Measurements from ENCODE around the gene NEK1.

Gene NEK1

DNA sequence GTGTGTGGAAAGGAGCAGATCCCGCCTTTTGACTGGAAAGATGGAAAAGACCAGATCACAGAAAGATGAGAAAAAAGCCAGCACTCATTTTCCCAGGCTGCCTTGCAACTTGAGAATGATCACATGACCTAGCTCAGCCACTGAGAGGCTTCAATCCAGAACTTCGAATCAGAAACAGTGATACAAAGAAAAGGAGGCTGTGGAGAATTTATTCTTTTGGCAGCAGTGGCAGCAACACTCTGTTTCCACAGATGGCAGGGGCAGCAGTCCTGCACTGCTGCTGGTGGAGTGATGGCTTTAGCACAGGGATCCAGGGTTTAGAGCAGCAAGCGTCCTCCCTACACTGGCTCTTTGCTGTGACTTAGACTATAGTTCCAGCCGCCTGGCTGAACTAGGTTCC, 263.8 kb downstream of the NEK1 start:
- H3K23ac ChIP-seq (ENCODE audit: low read length), result no peak overlapping the region
- no peaks in the 10 kb centered on the region for H3K4me1 ChIP-seq (ENCODE audit: control insufficient read depth, low read depth, low read length)
- no peak overlapping the region for H3K27ac ChIP-seq (ENCODE audit: low read depth, low read length)
- no CpG with 5 or more reads among the region's 4 CpGs for WGBS (ENCODE audit: extremely low coverage, insufficient coverage, low lambda C conversion rate)
- no peak overlapping the region for H3K18ac ChIP-seq (ENCODE audit: low read length)
- H3K56ac ChIP-seq (ENCODE audit: low read length), result no peak overlapping the region
- no peak overlapping the region for H2BK120ac ChIP-seq (ENCODE audit: low read depth, low read length)
- no peak for DNase-seq
- H4K8ac ChIP-seq (ENCODE audit: low read depth, low read length), result no peak overlapping the region
- no peak overlapping the region for H2AK5ac ChIP-seq (ENCODE audit: low read length)
- H4K5ac ChIP-seq (ENCODE audit: low read length), result no peak overlapping the region
- no peak overlapping the region for H3K4me3 ChIP-seq (ENCODE audit: low read length)
- no peak overlapping the region for H2BK5ac ChIP-seq (ENCODE audit: low read length)
- H3K4ac ChIP-seq (ENCODE audit: low read depth, low read length), result no peak overlapping the region
- H3K79me1 ChIP-seq (ENCODE audit: low read length), result no peaks in the 10 kb centered on the region
- H3K79me2 ChIP-seq (ENCODE audit: control insufficient read depth, insufficient read depth, low read length), result no peaks in the 10 kb centered on the region
- H3K4me2 ChIP-seq (ENCODE audit: low read length), result no peak overlapping the region
- no peak overlapping the region for H3K9ac ChIP-seq (ENCODE audit: low read length)
- no peaks in the 10 kb centered on the region for H3K36me3 ChIP-seq (ENCODE audit: control insufficient read depth, insufficient read depth, low read length)
- no peaks in the 10 kb centered on the region for H3K27me3 ChIP-seq (ENCODE audit: insufficient read depth, low read length, poor library complexity)
- H2BK15ac ChIP-seq (replicated peaks; ENCODE audit: low read depth), result no peak overlapping the region

DNA sequence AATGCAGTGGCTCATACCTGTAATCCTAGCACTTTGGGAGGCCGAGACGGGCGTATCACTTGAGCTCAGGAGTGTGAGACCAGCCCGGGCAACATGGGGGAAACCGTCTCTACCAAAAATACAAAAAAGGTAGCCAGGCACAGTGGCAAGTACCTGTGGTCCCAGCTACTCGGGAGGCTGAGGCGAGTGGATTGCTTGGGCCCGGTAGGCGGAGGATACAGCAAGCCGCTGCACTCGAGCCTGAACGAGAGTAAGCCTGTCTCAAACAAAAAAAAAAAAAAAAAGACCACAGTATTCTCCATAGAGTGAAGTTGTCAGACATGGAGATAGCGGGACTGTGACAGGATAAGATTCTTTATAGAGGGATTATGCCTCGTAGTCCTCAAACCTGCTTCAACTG, 265.5 kb downstream of the NEK1 start:
- no peak overlapping the region for H3K23ac ChIP-seq (ENCODE audit: low read length)
- no peaks in the 10 kb centered on the region for H3K79me2 ChIP-seq (ENCODE audit: control insufficient read depth, insufficient read depth, low read length)
- H2AK5ac ChIP-seq (ENCODE audit: low read length), result no peak overlapping the region
- no peaks in the 10 kb centered on the region for H3K27me3 ChIP-seq (ENCODE audit: insufficient read depth, low read length, poor library complexity)
- H2BK15ac ChIP-seq (replicated peaks; ENCODE audit: low read depth), result no peak overlapping the region
- no peaks in the 10 kb centered on the region for H3K79me1 ChIP-seq (ENCODE audit: low read length)
- no peak overlapping the region for H3K4me3 ChIP-seq (ENCODE audit: low read length)
- H3K56ac ChIP-seq (ENCODE audit: low read length), result peak overlapping the region; percentile 19
- no peak overlapping the region for H2BK120ac ChIP-seq (ENCODE audit: low read depth, low read length)
- no peaks in the 10 kb centered on the region for H3K4me1 ChIP-seq (ENCODE audit: control insufficient read depth, low read depth, low read length)
- no peak overlapping the region for H3K4ac ChIP-seq (ENCODE audit: low read depth, low read length)
- H3K36me3 ChIP-seq (ENCODE audit: control insufficient read depth, insufficient read depth, low read length), result no peaks in the 10 kb centered on the region
- H3K18ac ChIP-seq (ENCODE audit: low read length), result peak overlapping the region; percentile 12
- no peak overlapping the region for H4K5ac ChIP-seq (ENCODE audit: low read length)
- whole genome bisulfite sequencing (ENCODE audit: extremely low coverage, insufficient coverage, low lambda C conversion rate), result no CpG with 5 or more reads among the region's 14 CpGs
- H4K8ac ChIP-seq (ENCODE audit: low read depth, low read length), result no peak overlapping the region
- peak overlapping the region; percentile 25 for H2BK5ac ChIP-seq (ENCODE audit: low read length)
- H3K9ac ChIP-seq (ENCODE audit: low read length), result no peak overlapping the region
- H3K27ac ChIP-seq (ENCODE audit: low read depth, low read length), result peak overlapping the region; percentile 40
- DNase-seq, result no peak
- H3K4me2 ChIP-seq (ENCODE audit: low read length), result no peak overlapping the region

DNA sequence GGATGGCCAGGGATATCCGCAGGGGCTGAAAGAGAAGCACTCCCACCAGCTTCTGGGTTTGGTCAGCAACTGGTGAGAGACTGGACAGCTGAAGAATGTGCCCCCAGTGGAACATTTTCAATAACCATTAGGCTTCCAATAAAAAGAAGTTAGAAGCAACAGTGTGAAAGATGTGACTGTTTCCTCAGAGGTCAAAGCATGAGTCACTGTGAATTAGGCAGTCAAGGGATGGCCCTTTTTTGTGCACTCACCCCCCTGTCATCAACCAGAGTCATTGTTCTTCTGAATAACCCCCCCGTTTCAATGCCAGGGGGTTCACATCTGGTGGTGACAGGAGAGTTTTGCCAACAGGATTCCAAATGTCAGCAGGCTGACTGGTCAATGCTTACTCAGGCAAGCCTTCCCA, 267.1 kb downstream of the NEK1 start:
- no peak overlapping the region for H3K4me3 ChIP-seq (ENCODE audit: low read length)
- no peak overlapping the region for H2AK5ac ChIP-seq (ENCODE audit: low read length)
- H3K23ac ChIP-seq (ENCODE audit: low read length), result no peak overlapping the region
- DNase-seq, result no peak
- H3K79me2 ChIP-seq (ENCODE audit: control insufficient read depth, insufficient read depth, low read length), result no peaks in the 10 kb centered on the region
- no peaks in the 10 kb centered on the region for H3K36me3 ChIP-seq (ENCODE audit: control insufficient read depth, insufficient read depth, low read length)
- H3K79me1 ChIP-seq (ENCODE audit: low read length), result no peaks in the 10 kb centered on the region
- H3K18ac ChIP-seq (ENCODE audit: low read length), result no peak overlapping the region
- H3K4ac ChIP-seq (ENCODE audit: low read depth, low read length), result no peak overlapping the region
- H3K27ac ChIP-seq (ENCODE audit: low read depth, low read length), result no peak overlapping the region
- H3K27me3 ChIP-seq (ENCODE audit: insufficient read depth, low read length, poor library complexity), result no peaks in the 10 kb centered on the region
- no peak overlapping the region for H2BK5ac ChIP-seq (ENCODE audit: low read length)
- no peak overlapping the region for H2BK15ac ChIP-seq (replicated peaks; ENCODE audit: low read depth)
- H3K4me1 ChIP-seq (ENCODE audit: control insufficient read depth, low read depth, low read length), result no peaks in the 10 kb centered on the region
- H4K8ac ChIP-seq (ENCODE audit: low read depth, low read length), result no peak overlapping the region
- peak overlapping the region; percentile 68 for H3K56ac ChIP-seq (ENCODE audit: low read length)
- no CpG with 5 or more reads among the region's 2 CpGs for WGBS (ENCODE audit: extremely low coverage, insufficient coverage, low lambda C conversion rate)
- H3K4me2 ChIP-seq (ENCODE audit: low read length), result no peak overlapping the region
- H2BK120ac ChIP-seq (ENCODE audit: low read depth, low read length), result no peak overlapping the region
- H4K5ac ChIP-seq (ENCODE audit: low read length), result no peak overlapping the region
- no peak overlapping the region for H3K9ac ChIP-seq (ENCODE audit: low read length)
